Sigmoid colon (tissue), 4 donors: Measurements from ENCODE around the gene SLC26A9.

Experiments used
- EP300 ChIP-seq, 4 donors: sonication (generic); formaldehyde crosslinking; IDR thresholded peaks; one replicate each; pipeline ENCODE4 v1.6.1; 2017; ENCODE audit warnings: antibody characterized with exemption in 4 of 4
- POLR2A ChIP-seq, 2 donors: fragments of 450-650 bp; IDR thresholded peaks; one replicate each; pipeline ENCODE4 v1.6.1; 2016; ENCODE audit warnings: antibody characterized with exemption in 2 of 2, mild to moderate bottlenecking in 2 of 2, moderate library complexity in 2 of 2
- TF ChIP-seq, protein P1 (sequence below), 4 experiments: fragments of 450-650 bp in 3 of 4; fragments of 200-600 bp in 1 of 4; IDR thresholded peaks; one replicate each; pipeline ENCODE4 v1.5.1; 2016 to 2019; ENCODE audit warnings: antibody characterized with exemption in 4 of 4, mild to moderate bottlenecking in 3 of 4, moderate library complexity in 2 of 4

DNA sequence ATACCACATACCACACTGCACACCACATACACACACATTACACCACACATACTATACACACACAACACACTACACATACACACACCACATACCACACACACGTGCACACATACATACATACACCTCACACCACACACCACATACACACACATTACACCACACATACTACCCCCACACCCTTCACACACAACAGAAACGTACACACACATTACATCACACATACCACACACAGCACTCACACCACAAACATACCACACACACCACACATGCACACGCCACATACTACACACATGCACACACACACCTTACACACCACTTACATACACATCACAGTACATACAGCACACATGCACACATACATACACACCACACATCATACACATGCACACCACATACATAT lies 31.5 kb upstream of the SLC26A9 start:
- TF ChIP-seq, protein P1, sequence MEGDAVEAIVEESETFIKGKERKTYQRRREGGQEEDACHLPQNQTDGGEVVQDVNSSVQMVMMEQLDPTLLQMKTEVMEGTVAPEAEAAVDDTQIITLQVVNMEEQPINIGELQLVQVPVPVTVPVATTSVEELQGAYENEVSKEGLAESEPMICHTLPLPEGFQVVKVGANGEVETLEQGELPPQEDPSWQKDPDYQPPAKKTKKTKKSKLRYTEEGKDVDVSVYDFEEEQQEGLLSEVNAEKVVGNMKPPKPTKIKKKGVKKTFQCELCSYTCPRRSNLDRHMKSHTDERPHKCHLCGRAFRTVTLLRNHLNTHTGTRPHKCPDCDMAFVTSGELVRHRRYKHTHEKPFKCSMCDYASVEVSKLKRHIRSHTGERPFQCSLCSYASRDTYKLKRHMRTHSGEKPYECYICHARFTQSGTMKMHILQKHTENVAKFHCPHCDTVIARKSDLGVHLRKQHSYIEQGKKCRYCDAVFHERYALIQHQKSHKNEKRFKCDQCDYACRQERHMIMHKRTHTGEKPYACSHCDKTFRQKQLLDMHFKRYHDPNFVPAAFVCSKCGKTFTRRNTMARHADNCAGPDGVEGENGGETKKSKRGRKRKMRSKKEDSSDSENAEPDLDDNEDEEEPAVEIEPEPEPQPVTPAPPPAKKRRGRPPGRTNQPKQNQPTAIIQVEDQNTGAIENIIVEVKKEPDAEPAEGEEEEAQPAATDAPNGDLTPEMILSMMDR (IDR thresholded peaks at IDR 0.05), result no peak
- no peak for TF ChIP-seq EP300 (IDR thresholded peaks at IDR 0.05)
- TF ChIP-seq POLR2A (IDR thresholded peaks at IDR 0.05), result no peak
